Fibroblast of the conjunctiva (primary cell): Measurements from ENCODE around the gene MAD1L1.

Experiments
- DNase-seq: peaks from one replicate; pipeline ENCODE4 v3.0.0-alpha.2; 2010; ENCODE audit warnings: low read depth

Gene MAD1L1

DNA sequence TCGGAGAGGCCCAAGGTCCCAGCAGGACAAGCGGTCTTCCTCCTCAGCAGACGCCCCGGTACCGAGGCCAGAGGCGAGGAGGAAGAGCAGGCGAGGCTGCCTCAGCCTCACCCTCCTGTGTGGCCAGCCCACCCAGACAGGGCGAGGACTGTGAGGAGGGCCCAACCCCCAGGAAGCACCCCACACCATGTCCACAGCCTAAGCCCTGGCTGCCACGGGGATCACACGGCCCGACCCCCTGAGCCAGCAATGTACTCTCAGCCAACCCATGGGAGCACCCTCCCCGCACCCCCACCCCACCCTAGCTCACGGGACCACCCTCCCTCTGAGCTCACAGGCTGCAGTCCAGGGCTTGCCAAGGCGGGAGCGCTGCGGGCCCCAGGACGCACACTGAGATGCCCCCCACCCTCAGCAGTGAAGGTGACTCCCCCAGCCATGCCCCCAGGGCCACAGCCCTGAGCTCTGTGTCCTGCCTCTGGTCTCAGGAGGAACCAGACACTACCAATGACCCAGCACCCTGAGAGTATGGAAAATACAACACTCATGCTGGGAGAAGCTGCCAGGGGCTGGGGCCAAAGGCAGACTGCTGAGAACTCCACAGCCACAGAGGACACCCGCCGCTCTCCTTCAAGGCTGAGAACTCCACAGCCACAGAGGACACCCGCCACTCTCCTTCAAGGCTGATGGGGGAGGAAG lies 93.6 kb downstream of the MAD1L1 start:
- DNase-seq, result no peak

GRCh38 chr7:2138146-2138765 lies 94.5 kb downstream of the MAD1L1 start:
- no peak for DNase-seq

GRCh38 chr7:2134740-2135139 lies 98.0 kb downstream of the MAD1L1 start:
- no peak for DNase-seq

GRCh38 chr7:2132243-2132642 lies 100.5 kb downstream of the MAD1L1 start:
- no peak for DNase-seq

DNA sequence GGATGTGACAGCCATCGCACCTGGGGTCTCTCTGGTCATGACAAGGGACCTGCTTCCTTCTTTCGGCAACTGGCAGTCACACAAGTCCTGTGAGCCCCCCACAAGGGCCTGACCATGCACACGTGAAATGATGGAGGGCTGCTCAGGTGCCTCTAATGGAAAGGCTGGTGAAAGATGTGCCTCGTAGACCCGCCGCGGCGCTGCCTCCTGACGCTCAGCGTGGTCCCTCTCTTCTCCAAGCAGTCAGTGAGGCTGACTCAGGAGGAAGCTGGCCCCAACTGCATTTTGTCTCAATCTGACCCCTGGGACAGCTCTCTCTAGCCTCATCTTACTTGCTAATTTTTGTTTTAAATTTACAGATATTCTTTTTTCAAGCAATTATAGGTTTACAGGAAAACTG lies 100.9 kb downstream of the MAD1L1 start:
- DNase-seq, result no peak

GRCh38 chr7:2131341-2131740 lies 101.4 kb downstream of the MAD1L1 start:
- no peak for DNase-seq

DNA sequence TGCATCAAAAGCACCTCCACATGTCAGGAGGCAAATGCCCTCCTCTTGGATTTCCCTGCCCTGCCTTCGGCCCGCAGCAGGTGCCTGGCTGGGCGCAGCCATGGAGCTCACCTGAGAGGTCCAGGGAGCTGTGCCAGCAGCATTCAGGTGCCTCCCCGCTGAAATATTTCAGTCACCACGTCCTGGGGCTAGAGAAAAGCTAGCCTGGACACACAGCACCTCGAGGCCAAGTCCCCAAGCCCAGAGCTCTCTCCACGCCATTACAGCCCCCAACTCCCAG lies 102.7 kb downstream of the MAD1L1 start:
- DNase-seq, result no peak

DNA sequence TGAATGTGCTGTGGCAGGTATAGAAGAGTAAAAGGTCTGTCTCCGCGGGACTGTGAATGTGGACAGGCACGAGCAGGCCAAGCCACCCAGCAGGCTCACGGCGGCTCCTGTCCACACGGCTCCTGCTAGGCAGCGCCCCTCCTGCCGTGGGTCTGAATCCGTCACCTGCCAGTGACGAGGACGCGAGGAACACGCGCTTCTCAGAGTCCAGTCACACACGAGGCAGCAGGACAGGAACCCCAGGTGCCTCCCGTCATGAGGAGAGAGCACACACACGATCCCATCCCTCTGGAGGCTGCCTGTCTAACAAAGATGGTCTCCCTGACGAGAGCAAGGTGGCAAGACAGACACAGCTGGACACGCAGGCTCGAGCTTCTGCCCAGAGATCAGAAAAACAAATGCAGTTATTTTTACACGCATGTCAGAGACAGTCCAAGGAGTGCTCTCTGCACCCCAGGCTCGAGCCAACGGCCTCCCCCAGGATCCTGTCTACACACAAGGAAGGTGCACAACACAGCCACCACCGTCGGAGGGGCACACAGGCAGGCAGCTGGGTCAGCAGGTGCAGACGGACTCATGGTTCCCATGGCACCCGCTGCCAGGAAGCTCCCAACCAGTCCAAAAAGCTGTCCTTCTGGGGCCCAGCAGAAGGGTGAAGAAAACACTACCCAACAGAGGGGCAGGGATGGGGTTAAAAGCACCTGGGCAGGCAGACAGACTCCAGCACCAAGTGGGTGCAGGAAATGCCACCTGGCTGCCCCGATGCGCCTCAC lies 103.2 kb downstream of the MAD1L1 start:
- no peak for DNase-seq

DNA sequence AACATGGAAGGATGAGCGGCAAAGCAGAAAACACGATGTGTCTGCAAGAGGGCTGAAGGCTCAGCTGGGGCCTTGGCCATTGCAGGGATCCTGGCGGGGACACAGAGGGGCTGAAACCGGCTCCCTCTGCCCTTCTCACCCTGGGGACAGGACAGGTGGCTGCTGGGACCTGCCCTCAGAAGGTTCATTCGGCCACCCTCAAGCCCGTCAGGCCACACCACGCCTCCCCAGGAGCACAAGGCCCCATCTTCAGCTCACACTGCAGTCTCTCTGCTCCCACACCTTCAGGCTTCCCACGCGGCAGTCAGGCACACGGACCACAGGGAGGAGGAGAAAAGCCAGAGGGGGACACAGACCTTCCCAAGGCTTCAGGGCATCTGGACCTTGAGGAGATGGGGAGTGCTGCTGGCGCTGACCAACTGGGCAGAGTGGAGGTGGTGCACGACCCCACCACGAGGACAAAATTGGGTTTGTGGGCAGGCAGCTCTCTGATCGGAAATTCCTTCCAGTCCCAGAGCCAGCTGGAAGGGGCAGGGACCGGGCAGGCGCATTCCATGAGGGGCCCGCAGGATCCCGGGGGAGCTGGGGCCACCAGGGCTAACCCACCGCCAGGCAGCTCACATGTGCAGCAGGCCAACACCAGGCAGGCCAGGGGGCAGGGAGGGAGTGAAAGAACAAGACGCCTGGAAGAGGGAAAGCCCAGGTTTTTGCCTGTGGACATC lies 104.0 kb downstream of the MAD1L1 start:
- DNase-seq, result no peak

GRCh38 chr7:2126621-2127020 lies 106.1 kb downstream of the MAD1L1 start:
- DNase-seq, result no peak

DNA sequence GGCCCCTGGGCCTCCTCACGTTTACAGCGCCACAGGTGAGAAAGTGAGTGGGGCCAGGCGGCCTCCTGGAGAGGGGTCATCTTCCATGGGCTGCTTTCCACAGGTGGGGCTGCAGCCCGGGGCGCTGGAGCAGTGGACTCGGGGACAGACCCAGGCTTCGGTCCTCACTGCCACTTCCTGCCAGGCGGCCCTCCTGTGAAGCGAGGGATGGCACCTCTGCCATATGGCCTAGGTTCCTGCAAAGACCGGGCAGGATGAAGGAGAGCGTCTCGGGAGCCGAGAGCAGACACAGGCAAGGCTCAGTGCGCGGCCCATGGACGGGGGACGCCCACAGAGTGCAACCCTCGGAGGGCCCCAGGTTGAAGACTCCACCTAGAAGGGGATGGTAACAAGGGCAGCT lies 106.8 kb downstream of the MAD1L1 start:
- no peak for DNase-seq

- no peak for DNase-seq
Measured at GRCh38 chr7:2124604-2125345, 108.0 kb downstream of the MAD1L1 start.

- no peak for DNase-seq
Measured at GRCh38 chr7:2123916-2124315, 108.8 kb downstream of the MAD1L1 start.

DNA sequence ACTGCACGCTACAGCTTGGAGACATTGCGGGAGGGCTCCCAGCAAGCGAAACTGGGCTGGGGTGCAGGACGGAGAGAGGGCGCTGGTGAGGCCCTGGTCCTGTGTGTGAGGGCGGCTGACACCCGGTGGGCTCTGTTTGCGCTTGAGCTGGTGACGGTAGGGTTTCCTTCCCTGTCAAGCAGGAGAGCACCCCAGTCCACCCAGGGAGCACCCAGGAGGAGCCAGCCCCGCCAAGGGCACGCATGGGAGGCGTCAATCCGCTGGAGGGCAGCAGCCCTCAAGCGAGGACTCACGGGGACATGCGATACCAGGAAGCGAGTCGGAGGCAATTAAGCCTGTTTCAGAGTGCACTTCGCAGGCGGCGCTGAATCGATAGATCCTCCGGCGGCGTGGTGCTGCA lies 109.4 kb downstream of the MAD1L1 start:
- DNase-seq, result no peak

- no peak for DNase-seq
Measured at GRCh38 chr7:2122651-2123050, 110.1 kb downstream of the MAD1L1 start.

DNA sequence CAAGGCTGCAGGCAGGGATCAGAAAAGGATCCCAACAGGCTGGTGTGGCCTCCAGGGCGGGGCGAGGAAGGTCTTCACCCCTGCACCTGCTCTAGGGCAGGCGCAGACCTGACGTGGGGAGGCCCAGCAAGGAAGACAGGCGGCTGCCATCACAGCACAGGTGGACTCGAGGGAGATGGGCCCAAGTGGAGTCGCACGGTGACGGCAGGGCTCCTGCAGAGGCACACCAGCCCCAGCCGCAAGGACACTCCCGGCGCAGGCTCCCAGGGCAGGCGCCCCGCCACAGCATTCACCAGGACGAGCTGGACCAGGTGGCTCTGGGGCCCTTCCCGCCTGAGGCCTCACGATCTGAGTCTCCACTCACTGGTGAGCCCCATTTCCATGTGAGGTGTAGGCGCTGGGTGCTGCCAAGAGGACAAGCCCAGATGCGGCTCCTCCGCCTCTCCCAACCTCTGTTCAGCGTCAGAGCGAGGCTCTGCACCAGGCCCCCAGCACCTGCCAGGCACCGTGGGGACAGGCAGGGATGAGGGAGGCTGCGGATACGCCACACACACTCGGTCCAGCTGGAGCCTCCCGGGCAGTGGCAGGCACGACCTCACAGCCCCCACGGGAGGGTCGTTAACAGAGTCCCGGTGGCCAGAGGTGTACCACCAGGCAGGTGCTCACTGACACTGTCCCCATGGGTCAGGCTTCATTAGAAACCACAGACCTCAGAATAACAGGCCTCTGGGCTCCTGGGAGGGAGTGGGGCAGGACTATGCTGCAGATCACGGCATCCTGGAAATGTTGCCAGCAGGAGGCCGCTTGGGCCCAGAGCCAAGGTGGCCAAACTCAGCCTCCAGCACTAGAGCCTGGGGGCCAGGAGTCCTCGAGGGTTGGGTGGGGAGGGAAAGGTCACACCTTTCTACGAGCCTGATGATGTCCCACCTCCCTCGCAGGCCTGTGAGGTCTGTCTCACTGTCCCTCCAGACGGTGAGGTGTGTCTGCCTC lies 111.6 kb downstream of the MAD1L1 start:
- DNase-seq, result no peak

DNA sequence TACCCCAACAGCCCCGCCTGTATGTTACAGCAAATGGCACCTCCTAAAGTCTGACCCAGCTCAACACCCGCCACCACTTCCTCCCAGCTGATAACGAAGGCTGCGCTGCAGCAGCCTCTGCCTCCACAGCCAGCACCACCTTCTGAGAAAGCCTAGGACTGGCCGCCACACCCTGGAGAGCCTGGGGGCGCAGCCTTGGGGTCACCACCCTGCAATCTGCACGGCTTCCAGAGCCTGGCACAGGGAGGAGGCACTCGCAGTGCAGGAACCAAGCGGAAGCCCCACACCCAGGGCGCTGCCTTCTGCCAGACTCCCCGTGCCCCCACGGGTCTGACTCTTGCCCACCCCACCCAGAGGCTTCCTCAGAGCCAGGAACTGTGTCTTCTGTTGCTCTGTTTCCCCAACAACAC lies 112.5 kb downstream of the MAD1L1 start:
- no peak for DNase-seq

DNA sequence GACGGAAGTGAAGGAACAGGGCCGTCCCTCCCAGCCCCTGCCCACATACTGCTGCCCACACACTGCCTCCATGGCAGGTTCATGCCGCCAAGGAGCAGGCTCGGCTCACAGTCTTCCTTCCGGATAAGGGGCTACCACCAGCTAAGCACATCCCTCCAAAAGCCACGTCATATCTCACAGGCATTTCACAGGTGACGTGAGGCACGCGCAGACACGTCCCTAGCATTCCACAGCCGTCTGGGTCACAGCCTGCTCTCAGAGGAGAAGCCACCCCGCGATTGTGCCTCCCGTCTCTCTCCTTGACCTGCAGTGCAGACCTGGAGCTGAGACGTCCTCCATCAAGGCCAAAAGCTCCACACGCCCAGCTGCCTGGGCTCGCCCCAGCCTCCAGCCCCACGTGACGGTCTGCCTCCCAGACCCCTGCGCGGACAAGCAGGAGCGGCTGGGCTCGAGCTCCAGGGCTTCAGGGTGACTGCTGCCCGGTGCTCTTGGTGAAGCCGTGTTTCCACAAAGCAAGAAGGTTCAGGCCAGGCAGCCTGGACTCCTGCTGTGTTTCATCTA lies 114.0 kb downstream of the MAD1L1 start:
- DNase-seq, result no peak

DNA sequence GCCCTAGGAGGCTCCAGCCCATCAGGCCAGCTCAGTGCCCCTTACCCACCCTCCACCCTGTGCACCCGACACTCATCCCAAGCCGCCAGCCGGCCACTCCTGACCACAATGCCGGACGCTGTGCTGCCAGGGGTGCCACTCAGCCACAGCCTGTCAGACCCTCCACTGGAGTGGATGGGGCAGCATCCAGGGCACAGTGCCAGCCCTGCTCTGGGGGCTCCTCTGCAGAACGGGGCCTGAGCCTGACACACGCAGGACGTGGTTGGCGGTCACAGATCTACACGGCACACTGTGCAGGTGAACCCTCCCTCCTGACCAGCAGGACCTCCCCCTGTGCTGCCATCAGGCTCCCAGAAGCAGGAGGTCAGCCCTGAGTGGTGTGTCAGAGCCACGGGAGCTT lies 114.7 kb downstream of the MAD1L1 start:
- no peak for DNase-seq

- DNase-seq, result no peak
Measured at GRCh38 chr7:2117646-2118045, 115.1 kb downstream of the MAD1L1 start.
